Right renal cortex interstitium (tissue), 3 donors: ENCODE results near the gene CD7. TPM values are rescaled to one million over a fixed set of nuclear protein-coding genes. Genes with fewer than 3 reads are reported as not detected.

Experiments
- DNase-seq, 3 donors: peaks; one replicate each; pipeline ENCODE4 v3.0.0-alpha.2; 2013; ENCODE audit warnings: low read depth in 3 of 3, low spot score in 2 of 3
- polyA plus RNA-seq, 3 donors: library from polyadenylated mRNA; unstranded; fragments of 120-200 nt; gene quantifications; one replicate each; pipeline ENCODE4 v1.2.1, GENCODE V29; 2013; ENCODE audit not compliant: insufficient read length in 3 of 3

CD7 gene
- polyA plus RNA-seq, 3 donors, result 0.28 to 0.43 (median 0.31) TPM

GRCh38 chr17:82300707-82301270, 16.6 kb downstream of the CD7 start:
- no peak for DNase-seq

GRCh38 chr17:82300228-82300627, 17.2 kb downstream of the CD7 start:
- DNase-seq, result no peak

- DNase-seq, result no peak
These were observed 18.0 kb downstream of the CD7 start for GRCh38 chr17:82299452-82299851.

- DNase-seq, result no peak
These were observed 18.6 kb downstream of the CD7 start for GRCh38 chr17:82298538-82299421.

GRCh38 chr17:82297714-82298537, 19.5 kb downstream of the CD7 start:
- no peak for DNase-seq

GRCh38 chr17:82297280-82297713, 20.1 kb downstream of the CD7 start:
- DNase-seq, result no peak

GRCh38 chr17:82296511-82297279, 20.7 kb downstream of the CD7 start:
- no peak for DNase-seq

- no peak for DNase-seq
These were observed 22.0 kb downstream of the CD7 start for GRCh38 chr17:82295472-82295814.

- DNase-seq, result no peak
These were observed 23.2 kb downstream of the CD7 start for GRCh38 chr17:82294064-82294773.

- peak; percentile 88 to 93 (median 92) for DNase-seq
These were observed 24.9 kb downstream of the CD7 start for GRCh38 chr17:82292251-82293154.

GRCh38 chr17:82291582-82292250, 25.7 kb downstream of the CD7 start:
- no peak for DNase-seq

GRCh38 chr17:82287868-82288801, 29.3 kb downstream of the CD7 start:
- DNase-seq, result no peak

GRCh38 chr17:82287013-82287867, 30.2 kb downstream of the CD7 start:
- DNase-seq, result no peak

GRCh38 chr17:82285141-82285540, 32.3 kb downstream of the CD7 start:
- DNase-seq, result no peak

- DNase-seq, result no peak
These were observed 34.1 kb downstream of the CD7 start for GRCh38 chr17:82283208-82283749.
